Glutamatergic neuron (in vitro differentiated cells): ENCODE data around the gene EBI3. TPM values are rescaled to one million over a fixed set of nuclear protein-coding genes. Genes with fewer than 3 reads are reported as not detected.

Experiments used
- DNase-seq: peaks from one replicate; pipeline ENCODE4 v3.0.0; 2022
- H3K27ac Mint-ChIP-seq: one replicate; pipeline ENCODE4 v1.8.0; 2020; ENCODE audit warnings: mild to moderate bottlenecking, mixed read lengths, inconsistent platforms; ENCODE audit not compliant: unreplicated experiment
- H3K27me3 Mint-ChIP-seq: one replicate; pipeline ENCODE4 v1.8.0; 2020; ENCODE audit warnings: mild to moderate bottlenecking, moderate library complexity, mixed read lengths, inconsistent platforms; ENCODE audit not compliant: unreplicated experiment
- H3K36me3 Mint-ChIP-seq: one replicate; pipeline ENCODE4 v1.8.0; 2020; ENCODE audit warnings: mild to moderate bottlenecking, mixed read lengths, inconsistent platforms; ENCODE audit not compliant: unreplicated experiment
- H3K4me1 Mint-ChIP-seq: one replicate; pipeline ENCODE4 v1.8.0; 2020; ENCODE audit warnings: mild to moderate bottlenecking, low read depth, mixed read lengths, inconsistent platforms; ENCODE audit not compliant: unreplicated experiment
- H3K4me3 Mint-ChIP-seq: one replicate; pipeline ENCODE4 v1.8.0; 2020; ENCODE audit warnings: mild to moderate bottlenecking, mixed read lengths, inconsistent platforms; ENCODE audit not compliant: unreplicated experiment
- H3K9me3 Mint-ChIP-seq: one replicate; pipeline ENCODE4 v1.8.0; 2020; ENCODE audit warnings: mild to moderate bottlenecking, moderate library complexity, mixed read lengths, inconsistent platforms; ENCODE audit not compliant: unreplicated experiment
- total RNA-seq: library from RNA; stranded (reverse); fragmentation: NEBNext Ultra II Directional; extraction: Animal tissue kit (Norgen Biotek cat#: 25700); gene quantifications from one replicate; pipeline ENCODE4 v1.2.1, GENCODE V29; 2021; ENCODE audit not compliant: unreplicated experiment
- TF ChIP-seq, protein P1 (sequence below): fragments of 200-600 bp; sonication (generic); IDR thresholded peaks from one replicate; pipeline ENCODE4 v1.5.0; 2021; ENCODE audit not compliant: partially characterized antibody, unreplicated experiment

The EBI3 gene
- total RNA-seq, 1 donor from 2014 or later, result not detected

DNA sequence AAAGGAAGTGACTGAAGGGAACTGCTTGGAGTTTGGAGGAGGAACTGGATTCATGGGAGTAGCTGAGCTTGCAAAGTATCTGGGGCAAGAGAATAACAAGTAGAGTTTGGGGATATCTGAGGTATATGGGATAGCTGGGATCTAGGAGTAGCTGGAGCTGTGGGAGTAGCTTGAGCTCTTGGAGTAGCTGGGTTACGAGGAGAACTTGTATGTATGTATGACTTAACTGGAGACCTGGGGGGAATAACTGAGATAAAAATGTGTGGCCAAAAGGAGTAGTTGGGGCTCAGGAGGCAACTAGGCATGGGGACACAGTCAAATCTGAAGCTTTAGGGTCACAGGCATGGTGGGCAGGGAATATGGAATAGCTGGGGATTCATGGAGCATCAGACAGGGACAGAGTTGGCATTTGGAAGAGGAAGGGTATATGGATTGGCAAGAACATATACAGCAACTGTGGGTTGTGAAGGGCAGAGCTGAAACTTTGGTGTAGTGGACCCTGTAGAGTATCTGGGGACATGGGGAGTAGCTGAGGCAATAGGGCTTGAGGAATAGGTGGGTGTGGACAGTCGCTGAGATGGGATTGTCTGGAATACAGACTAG, 28.3 kb upstream of the EBI3 start:
- peaks cover 8% of the 10 kb centered on the region for H3K36me3 Mint-ChIP-seq
- peak overlapping the region; percentile 10 for H3K27ac Mint-ChIP-seq
- peak overlapping the region; percentile 7 for H3K4me3 Mint-ChIP-seq
- peaks cover 8% of the 10 kb centered on the region for H3K4me1 Mint-ChIP-seq
- DNase-seq, result no peak
- peaks cover 9% of the 10 kb centered on the region for H3K9me3 Mint-ChIP-seq
- peaks cover 17% of the 10 kb centered on the region for H3K27me3 Mint-ChIP-seq
- TF ChIP-seq, protein P1, sequence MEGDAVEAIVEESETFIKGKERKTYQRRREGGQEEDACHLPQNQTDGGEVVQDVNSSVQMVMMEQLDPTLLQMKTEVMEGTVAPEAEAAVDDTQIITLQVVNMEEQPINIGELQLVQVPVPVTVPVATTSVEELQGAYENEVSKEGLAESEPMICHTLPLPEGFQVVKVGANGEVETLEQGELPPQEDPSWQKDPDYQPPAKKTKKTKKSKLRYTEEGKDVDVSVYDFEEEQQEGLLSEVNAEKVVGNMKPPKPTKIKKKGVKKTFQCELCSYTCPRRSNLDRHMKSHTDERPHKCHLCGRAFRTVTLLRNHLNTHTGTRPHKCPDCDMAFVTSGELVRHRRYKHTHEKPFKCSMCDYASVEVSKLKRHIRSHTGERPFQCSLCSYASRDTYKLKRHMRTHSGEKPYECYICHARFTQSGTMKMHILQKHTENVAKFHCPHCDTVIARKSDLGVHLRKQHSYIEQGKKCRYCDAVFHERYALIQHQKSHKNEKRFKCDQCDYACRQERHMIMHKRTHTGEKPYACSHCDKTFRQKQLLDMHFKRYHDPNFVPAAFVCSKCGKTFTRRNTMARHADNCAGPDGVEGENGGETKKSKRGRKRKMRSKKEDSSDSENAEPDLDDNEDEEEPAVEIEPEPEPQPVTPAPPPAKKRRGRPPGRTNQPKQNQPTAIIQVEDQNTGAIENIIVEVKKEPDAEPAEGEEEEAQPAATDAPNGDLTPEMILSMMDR, result no peak

DNA sequence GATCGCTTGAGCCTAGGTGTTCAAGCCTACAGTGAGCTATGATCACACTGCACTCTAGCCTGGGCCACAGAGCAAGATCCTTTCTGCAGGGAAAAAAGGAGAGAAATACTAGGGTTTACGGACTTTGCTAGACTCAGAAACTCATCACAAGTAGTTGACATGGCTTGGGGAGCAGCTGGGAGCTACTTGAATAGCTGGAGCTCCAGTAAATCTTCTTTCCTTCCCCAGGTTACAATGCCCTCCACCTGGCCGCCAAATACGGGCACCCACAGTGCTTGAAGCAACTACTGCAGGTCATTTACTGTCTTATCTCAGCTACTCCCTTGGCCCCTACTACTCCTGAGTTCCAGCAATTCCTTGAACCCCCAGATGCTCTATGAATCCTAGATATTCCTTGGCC, 27.5 kb upstream of the EBI3 start:
- TF ChIP-seq, protein P1, result no peak
- H3K9me3 Mint-ChIP-seq, result peaks cover 9% of the 10 kb centered on the region
- H3K27ac Mint-ChIP-seq, result no peak overlapping the region
- H3K4me1 Mint-ChIP-seq, result peaks cover 8% of the 10 kb centered on the region
- no peak for DNase-seq
- no peak overlapping the region for H3K4me3 Mint-ChIP-seq
- peaks cover 17% of the 10 kb centered on the region for H3K27me3 Mint-ChIP-seq
- peaks cover 8% of the 10 kb centered on the region for H3K36me3 Mint-ChIP-seq

- Mint-ChIP-seq H3K27me3 (no peaks in the 10 kb centered on the region), H3K36me3 (no peaks in the 10 kb centered on the region), H3K9me3 (no peaks in the 10 kb centered on the region), H3K4me3 (no peak overlapping the region), H3K4me1 (no peaks in the 10 kb centered on the region), H3K27ac (no peak overlapping the region)
- TF ChIP-seq, protein P1, result no peak
- DNase-seq, result no peak
These were observed 22.4 kb upstream of the EBI3 start for GRCh38 chr19:4206818-4207484.

- TF ChIP-seq, protein P1, result no peak
- Mint-ChIP-seq H3K27ac (no peak overlapping the region), H3K4me1 (no peaks in the 10 kb centered on the region), H3K36me3 (no peaks in the 10 kb centered on the region), H3K9me3 (no peaks in the 10 kb centered on the region), H3K4me3 (no peak overlapping the region), H3K27me3 (no peaks in the 10 kb centered on the region)
- DNase-seq, result no peak
These were observed 20.8 kb upstream of the EBI3 start for GRCh38 chr19:4208385-4209094.
